C4-2B (cell line): ENCODE data around the gene OSBPL5.

Source experiments
- ZFX ChIP-seq: fragments of 450-650 bp; IDR thresholded peaks from 2 replicates; pipeline ENCODE4 v1.6.1; 2017
- TF ChIP-seq, protein P1 (sequence below): fragments of 450-650 bp; conservative IDR thresholded peaks from 2 replicates; pipeline ENCODE4 v1.5.1; 2017; ENCODE audit warnings: mild to moderate bottlenecking

DNA sequence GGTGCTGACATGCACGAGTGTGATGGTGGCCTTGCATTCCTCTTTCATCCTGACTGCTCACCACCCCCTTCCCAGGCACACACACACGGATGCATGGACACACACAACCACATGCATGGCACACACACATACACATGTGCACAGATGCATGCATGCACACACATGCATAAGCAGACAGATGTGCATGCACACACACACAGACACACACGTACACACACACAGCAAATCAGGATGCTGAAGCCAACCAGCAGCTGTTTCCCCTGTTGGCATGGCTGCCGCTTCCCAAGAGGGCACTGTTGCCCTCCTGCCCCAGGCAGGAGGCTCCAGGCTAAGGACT, 15.3 kb downstream of the OSBPL5 start:
- TF ChIP-seq, protein P1, sequence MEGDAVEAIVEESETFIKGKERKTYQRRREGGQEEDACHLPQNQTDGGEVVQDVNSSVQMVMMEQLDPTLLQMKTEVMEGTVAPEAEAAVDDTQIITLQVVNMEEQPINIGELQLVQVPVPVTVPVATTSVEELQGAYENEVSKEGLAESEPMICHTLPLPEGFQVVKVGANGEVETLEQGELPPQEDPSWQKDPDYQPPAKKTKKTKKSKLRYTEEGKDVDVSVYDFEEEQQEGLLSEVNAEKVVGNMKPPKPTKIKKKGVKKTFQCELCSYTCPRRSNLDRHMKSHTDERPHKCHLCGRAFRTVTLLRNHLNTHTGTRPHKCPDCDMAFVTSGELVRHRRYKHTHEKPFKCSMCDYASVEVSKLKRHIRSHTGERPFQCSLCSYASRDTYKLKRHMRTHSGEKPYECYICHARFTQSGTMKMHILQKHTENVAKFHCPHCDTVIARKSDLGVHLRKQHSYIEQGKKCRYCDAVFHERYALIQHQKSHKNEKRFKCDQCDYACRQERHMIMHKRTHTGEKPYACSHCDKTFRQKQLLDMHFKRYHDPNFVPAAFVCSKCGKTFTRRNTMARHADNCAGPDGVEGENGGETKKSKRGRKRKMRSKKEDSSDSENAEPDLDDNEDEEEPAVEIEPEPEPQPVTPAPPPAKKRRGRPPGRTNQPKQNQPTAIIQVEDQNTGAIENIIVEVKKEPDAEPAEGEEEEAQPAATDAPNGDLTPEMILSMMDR: no peak
- no peak for TF ChIP-seq ZFX
